K562 (cell line): Measurements from ENCODE around the gene HOXA5. TPM values are rescaled to one million over a fixed set of nuclear protein-coding genes. Genes with fewer than 3 reads are reported as not detected.

Experiments used
- ATAC-seq: fragments of 200-7000 bp; cut with Tn5 transposase; 3 replicates; pipeline ENCODE4 v1.9.1; 2020; ENCODE audit warnings: moderate library complexity
- BruUV-seq: library from RNA; stranded (reverse); fragments of 400-500 nt; replicated peaks from 2 replicates; lab custom pipeline; 2021; lab: Mats Ljungman, UMichigan
- CTCF ChIA-PET: fragments of 300-600 bp; formaldehyde crosslinking; extraction: SDS; loops from one replicate; lab custom pipeline; 2021; ENCODE audit warnings: low intra/inter-chr PET ratio; lab: Yijun Ruan, JAX
- POLR2A ChIA-PET: fragments of 300-600, 350-650 bp; sonication (Branson Sonifier 250); formaldehyde crosslinking; extraction: SDS; loops from one replicate; lab custom pipeline; 2021; ENCODE audit warnings: antibody characterized with exemption, inconsistent platforms; lab: Yijun Ruan, JAX
- DNase-seq, 4 experiments: peaks; one replicate each; pipeline versions ENCODE4 v3.0.0 to v3.0.0-alpha.2; 2011 to 2018; ENCODE audit warnings: low spot score in 3 of 4, mixed read lengths in 3 of 4; ENCODE audit errors: extremely low read depth in 1 of 4
- FAIRE-seq: peaks from 2 replicates; lab custom pipeline; 2011; peaks lifted over from hg19 to GRCh38; lab: Jason Lieb, UNC
- H2AFZ ChIP-seq: 2 replicates; pipeline ENCODE4 v1.6.0; 2011; ENCODE audit warnings: low read depth, low read length, control low read depth, inconsistent platforms
- H3K27ac ChIP-seq: fragments of 200-600 bp; 3 replicates; pipeline ENCODE4 v1.8.0; 2011; ENCODE audit warnings: low read depth, mild to moderate bottlenecking, control low read depth, inconsistent platforms, low read length, moderate library complexity, mixed read lengths; ENCODE audit errors: extremely low read depth
- H3K27me3 ChIP-seq, 2 experiments: fragments of 300-600 bp in 1 of 2; 2 replicates in 1 of 2; 3 replicates in 1 of 2; pipeline versions ENCODE4 v1.6.0 to v1.8.0; 2011; ENCODE audit warnings: inconsistent platforms in 2 of 2, low read length in 2 of 2, mild to moderate bottlenecking in 1 of 2, mixed read lengths in 1 of 2, moderate library complexity in 1 of 2; ENCODE audit not compliant: control insufficient read depth in 2 of 2, insufficient read depth in 2 of 2
- H3K36me3 ChIP-seq: fragments of 300-600 bp; 3 replicates; pipeline ENCODE4 v1.8.0; 2011; ENCODE audit warnings: mild to moderate bottlenecking, low read length, inconsistent platforms; ENCODE audit not compliant: control insufficient read depth, insufficient read depth
- H3K4me1 ChIP-seq, 2 experiments: fragments of 200-600 bp in 1 of 2; replicated peaks in 1 of 2; 2 replicates in 1 of 2; 3 replicates in 1 of 2; pipeline versions ENCODE4 v1.5.1 to v1.8.0; 2011; ENCODE audit warnings: inconsistent platforms in 2 of 2, low read length in 2 of 2, mild to moderate bottlenecking in 1 of 2, mixed read lengths in 1 of 2, moderate library complexity in 1 of 2; ENCODE audit not compliant: control insufficient read depth in 2 of 2, insufficient read depth in 2 of 2
- H3K4me2 ChIP-seq: 2 replicates; pipeline ENCODE4 v1.6.1; 2011; ENCODE audit warnings: low read length, control low read depth, inconsistent platforms, mixed read lengths; ENCODE audit not compliant: insufficient read depth
- H3K4me3 ChIP-seq: fragments of 200-600 bp; sonication (generic), shearing (Covaris generic); 2 replicates; pipeline ENCODE4 v1.5.1; 2016; ENCODE audit warnings: control low read depth, inconsistent platforms
- H3K79me2 ChIP-seq: fragments of 200-600 bp; 3 replicates; pipeline ENCODE4 v1.8.0; 2011; ENCODE audit warnings: low read length, inconsistent platforms; ENCODE audit not compliant: control insufficient read depth, insufficient read depth
- H3K9ac ChIP-seq, 2 experiments: 2 replicates each; pipeline versions ENCODE4 v1.6.0 to v1.6.1; 2011; ENCODE audit warnings: low read depth in 2 of 2, low read length in 2 of 2, control low read depth in 1 of 2, inconsistent platforms in 1 of 2, mild to moderate bottlenecking in 1 of 2, mixed read lengths in 1 of 2; ENCODE audit not compliant: insufficient read depth in 1 of 2
- H3K9me1 ChIP-seq: one replicate; pipeline ENCODE4 v1.6.0; 2011; ENCODE audit warnings: inconsistent platforms, mild to moderate bottlenecking, low read length, moderate library complexity; ENCODE audit not compliant: control insufficient read depth, insufficient read depth
- H3K9me3 ChIP-seq: replicated peaks from 2 replicates; pipeline ENCODE4 v1.5.1; 2011; ENCODE audit warnings: low read depth, low read length, inconsistent platforms; ENCODE audit not compliant: control insufficient read depth, insufficient read depth
- H4K20me1 ChIP-seq: replicated peaks from 2 replicates; pipeline ENCODE4 v1.6.1; 2011; ENCODE audit warnings: low read length, inconsistent platforms, mixed read lengths; ENCODE audit not compliant: control insufficient read depth, insufficient read depth
- DNMT1 ChIP-seq: fragments of 450-650 bp; IDR thresholded peaks from 2 replicates; pipeline ENCODE4 v1.6.1; 2016; ENCODE audit warnings: antibody characterized with exemption, mild to moderate bottlenecking
- RAD21 ChIP-seq, 2 experiments: fragments of 250-450 bp in 1 of 2; fragments of 450-650 bp in 1 of 2; sonication (Bioruptor Pico) in 1 of 2; formaldehyde crosslinking in 1 of 2; IDR thresholded peaks in 1 of 2; conservative IDR thresholded peaks in 1 of 2; 2 replicates each; pipeline versions ENCODE4 v1.4.0 to v1.8.0; 2020 to 2022; ENCODE audit warnings: mild to moderate bottlenecking in 2 of 2, moderate library complexity in 1 of 2
- SMC3 ChIP-seq: conservative IDR thresholded peaks from 2 replicates; pipeline ENCODE4 v1.6.1; 2011; ENCODE audit warnings: low read depth, low read length, improper control_type of control experiment; ENCODE audit not compliant: insufficient read depth
- WGBS: fragments of 100-300 bp; shearing (Covaris generic); methylation state at CpG from one replicate; pipeline ENCODE4 v1.1.6; 2016; ENCODE audit warnings: low coverage, mixed read lengths; ENCODE audit not compliant: insufficient coverage; ENCODE audit errors: missing lambda C conversion rate; 5-methylcytosine and 5-hydroxymethylcytosine counted together
- in situ Hi-C: fragments of 300-500 bp; cut with MboI; formaldehyde crosslinking; loops from 4 replicates; pipeline ENCODE4 v1.15.0; 2018; ENCODE audit warnings: inconsistent platforms, mixed read lengths
- intact Hi-C: fragments of 100-400 bp; cut with micrococcal nuclease; formaldehyde crosslinking; loops from 2 replicates; pipeline ENCODE4 v1.14.2; 2022
- polyA plus RNA-seq, 8 experiments: library from polyadenylated mRNA; depleted of rRNA in 4 of 8; stranded (reverse) in 5 of 8; unstranded in 3 of 8; fragments of >200 nt; fragmentation: Nextera tagmentation in 2 of 8; fragmentation: Illumina TruSeq in 1 of 8; extraction: Ambion mirVana in 2 of 8; extraction: Trizol in 1 of 8; gene quantifications; 2 replicates each; pipeline versions ENCODE4 v1.2.1 to v1.2.3, GENCODE V29; 2011 to 2014; ENCODE audit warnings: inconsistent platforms in 1 of 8, missing spikeins in 1 of 8
- total RNA-seq, 7 experiments: library from RNA; depleted of rRNA in 6 of 7; stranded (reverse); fragments of >200 nt in 6 of 7; fragmentation: Illumina TruSeq in 2 of 7; extraction: Trizol in 2 of 7; gene quantifications; 2 replicates each; pipeline versions ENCODE4 v1.2.1 to v1.2.3, GENCODE V29; 2011 to 2021; ENCODE audit warnings: low replicate concordance in 1 of 7
- TF ChIP-seq, protein P1 (sequence below), 2 experiments: fragments of 450-650 bp; IDR thresholded peaks; 2 replicates each; pipeline ENCODE4 v1.6.1; 2016; ENCODE audit warnings: mild to moderate bottlenecking in 2 of 2, borderline replicate concordance in 1 of 2, low read depth in 1 of 2, moderate library complexity in 1 of 2
- TF ChIP-seq, protein P2 (sequence below): fragments of 250-450 bp; sonication (Bioruptor Pico); IDR thresholded peaks from 2 replicates; pipeline ENCODE4 v1.8.0; 2022; ENCODE audit warnings: inconsistent platforms
- TF ChIP-seq, protein P3 (sequence below): IDR thresholded peaks from 2 replicates; pipeline ENCODE4 v1.6.1; 2011; ENCODE audit warnings: borderline replicate concordance, low read depth, mild to moderate bottlenecking, moderate library complexity, low read length; ENCODE audit not compliant: insufficient read depth, poor library complexity, severe bottlenecking

The HOXA5 gene
- total and polyA plus RNA-seq, 9 of the 15 experiments (the other 6 are each of a cell fraction or from before 2014, with no cell fraction given) = 0.13 TPM; not detected in 8

DNA sequence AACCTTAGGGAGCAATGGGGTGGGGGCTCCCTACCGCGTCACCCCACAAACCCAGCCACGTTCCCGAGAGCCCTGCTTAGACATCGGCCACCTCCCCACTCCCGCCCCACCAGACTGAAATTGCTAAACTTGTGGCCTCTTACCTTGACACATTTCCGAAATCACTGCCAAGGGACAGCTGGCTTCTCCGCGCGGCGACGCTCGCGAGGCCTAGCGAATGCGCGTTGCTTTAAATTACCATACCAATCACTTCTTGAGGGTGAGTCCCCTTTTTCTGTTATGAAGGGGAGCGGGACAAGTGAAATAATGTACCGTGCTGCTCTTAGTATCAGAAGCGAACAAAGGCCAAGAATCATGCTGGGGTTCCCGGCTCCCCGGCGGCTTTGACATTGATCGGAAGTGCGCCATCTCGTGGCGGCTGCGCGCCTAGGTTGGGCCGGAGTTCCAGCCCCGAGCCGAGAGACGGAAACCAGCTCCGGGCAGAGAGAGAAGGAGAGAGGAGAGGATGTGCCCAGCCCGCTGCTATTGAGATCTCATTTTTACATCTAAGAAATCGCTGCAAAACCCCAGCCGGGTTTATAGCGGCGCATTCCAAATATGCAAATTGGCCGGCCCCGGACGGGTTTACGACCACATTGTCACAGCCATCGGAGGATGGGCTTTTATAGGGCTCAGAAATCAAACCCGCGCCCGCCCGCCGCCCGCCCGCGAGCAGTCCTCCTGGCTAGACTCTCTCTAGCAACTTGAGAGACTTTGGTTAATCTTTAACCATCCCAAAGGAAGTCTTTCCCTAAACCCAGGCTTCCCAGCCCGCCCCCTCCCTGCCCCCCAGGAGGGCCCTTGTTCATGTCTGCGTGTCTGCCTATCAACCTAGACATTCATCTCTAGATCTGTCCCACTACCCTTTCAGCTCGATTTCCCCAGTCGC, 36.3 kb upstream of the HOXA5 start:
- DNase-seq (peak; percentile 71 to 85 (median 81)), FAIRE-seq (no peak), ATAC-seq (peak; percentile 94)
- ChIA-PET CTCF (interaction anchor here (0.6 kb wide), 1 partner anchor 411 kb away, joined by 3 read pairs; no protein-coding TSS in a partner anchor), POLR2A (no interaction called here)
- 39% methylated on average over 38 of the region's 56 CpGs for WGBS
- in situ Hi-C loops (no loop called here), intact Hi-C loops (no loop called here)
- no TSS peak for BruUV-seq
- Histone ChIP-seq H2AFZ (no peak overlapping the region), H3K27ac (no peak overlapping the region), H3K4me1 (peaks cover 0 to 19% of the 10 kb centered on the region in 2 experiments; a peak in 2 of 5 replicates), H4K20me1 (no peaks in the 10 kb centered on the region), H3K79me2 (no peaks in the 10 kb centered on the region), H3K9me3 (no peaks in the 10 kb centered on the region; the same call in 1 of the 2 replicates), H3K9ac (no peak overlapping the region), H3K36me3 (no peaks in the 10 kb centered on the region), H3K9me1 (no peaks in the 10 kb centered on the region), H3K27me3 (peaks cover 43 to 78% of the 10 kb centered on the region in 2 experiments), H3K4me2 (no peak overlapping the region), H3K4me3 (no peak overlapping the region)
- TF ChIP-seq RAD21 (CRISPR knock-in tag; conservative IDR thresholded peaks at IDR 0.05 in 1 of 2, IDR thresholded peaks at IDR 0.05 in 1 of 2) (peak; percentile 16 to 35; a peak in 2 of 4 replicates), SMC3 (0 out of 2 replicates have a peak, but pooled peaks have one; percentile 31), DNMT1 (no peak)
- TF ChIP-seq, protein P1, sequence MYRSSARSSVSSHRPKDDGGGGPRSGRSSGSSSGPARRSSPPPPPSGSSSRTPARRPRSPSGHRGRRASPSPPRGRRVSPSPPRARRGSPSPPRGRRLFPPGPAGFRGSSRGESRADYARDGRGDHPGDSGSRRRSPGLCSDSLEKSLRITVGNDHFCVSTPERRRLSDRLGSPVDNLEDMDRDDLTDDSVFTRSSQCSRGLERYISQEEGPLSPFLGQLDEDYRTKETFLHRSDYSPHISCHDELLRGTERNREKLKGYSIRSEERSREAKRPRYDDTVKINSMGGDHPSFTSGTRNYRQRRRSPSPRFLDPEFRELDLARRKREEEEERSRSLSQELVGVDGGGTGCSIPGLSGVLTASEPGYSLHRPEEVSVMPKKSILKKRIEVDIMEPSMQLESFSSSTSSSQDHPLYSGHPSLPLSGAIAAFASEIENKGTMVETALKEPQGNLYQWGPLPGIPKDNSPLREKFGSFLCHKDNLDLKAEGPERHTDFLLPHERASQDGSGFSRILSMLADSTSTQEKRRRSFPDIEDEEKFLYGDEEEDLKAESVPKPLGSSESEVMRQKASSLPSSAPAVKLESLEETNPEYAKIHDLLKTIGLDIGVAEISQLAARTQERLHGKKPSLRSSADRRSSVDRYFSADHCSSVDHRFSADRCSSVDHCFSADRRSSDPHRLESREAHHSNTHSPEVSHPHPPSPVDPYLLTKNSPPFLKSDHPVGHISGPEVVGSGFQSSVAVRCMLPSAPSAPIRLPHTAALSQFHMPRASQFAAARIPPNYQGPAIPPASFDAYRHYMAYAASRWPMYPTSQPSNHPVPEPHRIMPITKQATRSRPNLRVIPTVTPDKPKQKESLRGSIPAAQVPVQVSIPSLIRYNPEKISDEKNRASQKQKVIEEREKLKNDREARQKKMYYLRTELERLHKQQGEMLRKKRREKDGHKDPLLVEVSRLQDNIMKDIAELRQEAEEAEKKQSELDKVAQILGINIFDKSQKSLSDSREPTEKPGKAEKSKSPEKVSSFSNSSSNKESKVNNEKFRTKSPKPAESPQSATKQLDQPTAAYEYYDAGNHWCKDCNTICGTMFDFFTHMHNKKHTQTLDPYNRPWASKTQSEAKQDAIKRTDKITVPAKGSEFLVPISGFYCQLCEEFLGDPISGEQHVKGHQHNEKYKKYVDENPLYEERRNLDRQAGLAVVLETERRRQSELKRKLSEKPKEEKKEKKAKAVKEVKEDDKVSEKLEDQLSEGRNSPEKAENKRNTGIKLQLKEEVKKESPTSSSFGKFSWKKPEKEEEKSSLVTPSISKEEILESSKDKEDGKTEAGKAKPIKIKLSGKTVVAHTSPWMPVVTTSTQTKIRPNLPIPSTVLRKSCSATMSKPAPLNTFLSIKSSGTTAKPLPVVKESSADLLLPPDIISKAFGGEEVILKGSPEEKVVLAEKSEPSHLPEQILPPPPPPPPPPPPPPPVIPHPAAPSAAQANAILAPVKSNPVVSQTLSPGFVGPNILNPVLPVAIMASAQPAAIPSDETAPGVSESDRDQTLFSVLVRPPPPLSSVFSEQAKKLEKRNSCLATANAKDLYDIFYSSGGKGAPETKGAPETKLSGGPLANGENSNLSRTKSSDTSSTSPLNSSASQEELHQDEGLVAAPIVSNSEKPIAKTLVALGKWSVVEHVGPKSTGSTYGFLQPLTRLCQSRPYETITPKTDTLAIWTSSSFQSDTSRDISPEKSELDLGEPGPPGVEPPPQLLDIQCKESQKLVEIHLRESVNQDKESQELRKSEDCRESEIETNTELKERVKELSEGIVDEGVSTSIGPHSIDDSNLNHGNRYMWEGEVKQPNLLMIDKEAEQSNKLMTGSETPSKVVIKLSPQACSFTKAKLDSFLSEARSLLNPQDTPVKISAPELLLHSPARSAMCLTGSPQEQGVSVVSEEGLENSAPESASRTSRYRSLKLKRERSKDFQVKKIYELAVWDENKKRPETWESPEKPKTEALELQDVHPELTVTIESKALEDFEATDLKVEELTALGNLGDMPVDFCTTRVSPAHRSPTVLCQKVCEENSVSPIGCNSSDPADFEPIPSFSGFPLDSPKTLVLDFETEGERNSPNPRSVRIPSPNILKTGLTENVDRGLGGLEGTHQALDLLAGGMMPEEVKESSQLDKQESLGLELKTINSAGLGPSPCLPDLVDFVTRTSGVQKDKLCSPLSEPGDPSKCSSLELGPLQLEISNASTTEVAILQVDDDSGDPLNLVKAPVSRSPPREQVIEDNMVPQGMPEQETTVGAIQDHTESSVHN (IDR thresholded peaks at IDR 0.05; ENCODE audit: borderline replicate concordance in 1 of 2, low read depth in 1 of 2) = no peak
- TF ChIP-seq, protein P2, sequence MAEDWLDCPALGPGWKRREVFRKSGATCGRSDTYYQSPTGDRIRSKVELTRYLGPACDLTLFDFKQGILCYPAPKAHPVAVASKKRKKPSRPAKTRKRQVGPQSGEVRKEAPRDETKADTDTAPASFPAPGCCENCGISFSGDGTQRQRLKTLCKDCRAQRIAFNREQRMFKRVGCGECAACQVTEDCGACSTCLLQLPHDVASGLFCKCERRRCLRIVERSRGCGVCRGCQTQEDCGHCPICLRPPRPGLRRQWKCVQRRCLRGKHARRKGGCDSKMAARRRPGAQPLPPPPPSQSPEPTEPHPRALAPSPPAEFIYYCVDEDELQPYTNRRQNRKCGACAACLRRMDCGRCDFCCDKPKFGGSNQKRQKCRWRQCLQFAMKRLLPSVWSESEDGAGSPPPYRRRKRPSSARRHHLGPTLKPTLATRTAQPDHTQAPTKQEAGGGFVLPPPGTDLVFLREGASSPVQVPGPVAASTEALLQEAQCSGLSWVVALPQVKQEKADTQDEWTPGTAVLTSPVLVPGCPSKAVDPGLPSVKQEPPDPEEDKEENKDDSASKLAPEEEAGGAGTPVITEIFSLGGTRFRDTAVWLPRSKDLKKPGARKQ (CRISPR knock-in tag) = peak; percentile 75; the same call in 1 of the 2 replicates
- TF ChIP-seq, protein P3, sequence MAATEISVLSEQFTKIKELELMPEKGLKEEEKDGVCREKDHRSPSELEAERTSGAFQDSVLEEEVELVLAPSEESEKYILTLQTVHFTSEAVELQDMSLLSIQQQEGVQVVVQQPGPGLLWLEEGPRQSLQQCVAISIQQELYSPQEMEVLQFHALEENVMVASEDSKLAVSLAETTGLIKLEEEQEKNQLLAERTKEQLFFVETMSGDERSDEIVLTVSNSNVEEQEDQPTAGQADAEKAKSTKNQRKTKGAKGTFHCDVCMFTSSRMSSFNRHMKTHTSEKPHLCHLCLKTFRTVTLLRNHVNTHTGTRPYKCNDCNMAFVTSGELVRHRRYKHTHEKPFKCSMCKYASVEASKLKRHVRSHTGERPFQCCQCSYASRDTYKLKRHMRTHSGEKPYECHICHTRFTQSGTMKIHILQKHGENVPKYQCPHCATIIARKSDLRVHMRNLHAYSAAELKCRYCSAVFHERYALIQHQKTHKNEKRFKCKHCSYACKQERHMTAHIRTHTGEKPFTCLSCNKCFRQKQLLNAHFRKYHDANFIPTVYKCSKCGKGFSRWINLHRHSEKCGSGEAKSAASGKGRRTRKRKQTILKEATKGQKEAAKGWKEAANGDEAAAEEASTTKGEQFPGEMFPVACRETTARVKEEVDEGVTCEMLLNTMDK = peak; percentile 77
